HG03469 (cell line): Measurements from ENCODE around the gene SLC16A11.
"Not testable (repeated sequence)": the region's sequence is repeated elsewhere in the genome, so short reads cannot be mapped to it uniquely, and the experiment has no call there.

Experiments used
- ATAC-seq: cut with Tn5 transposase; IDR thresholded peaks from one replicate; pipeline ENCODE4 v1.9.1; 2021; ENCODE audit warnings: mild to moderate bottlenecking, moderate library complexity, moderate number of reproducible peaks; ENCODE audit not compliant: unreplicated experiment

SLC16A11 gene, protein sequence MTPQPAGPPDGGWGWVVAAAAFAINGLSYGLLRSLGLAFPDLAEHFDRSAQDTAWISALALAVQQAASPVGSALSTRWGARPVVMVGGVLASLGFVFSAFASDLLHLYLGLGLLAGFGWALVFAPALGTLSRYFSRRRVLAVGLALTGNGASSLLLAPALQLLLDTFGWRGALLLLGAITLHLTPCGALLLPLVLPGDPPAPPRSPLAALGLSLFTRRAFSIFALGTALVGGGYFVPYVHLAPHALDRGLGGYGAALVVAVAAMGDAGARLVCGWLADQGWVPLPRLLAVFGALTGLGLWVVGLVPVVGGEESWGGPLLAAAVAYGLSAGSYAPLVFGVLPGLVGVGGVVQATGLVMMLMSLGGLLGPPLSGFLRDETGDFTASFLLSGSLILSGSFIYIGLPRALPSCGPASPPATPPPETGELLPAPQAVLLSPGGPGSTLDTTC

DNA sequence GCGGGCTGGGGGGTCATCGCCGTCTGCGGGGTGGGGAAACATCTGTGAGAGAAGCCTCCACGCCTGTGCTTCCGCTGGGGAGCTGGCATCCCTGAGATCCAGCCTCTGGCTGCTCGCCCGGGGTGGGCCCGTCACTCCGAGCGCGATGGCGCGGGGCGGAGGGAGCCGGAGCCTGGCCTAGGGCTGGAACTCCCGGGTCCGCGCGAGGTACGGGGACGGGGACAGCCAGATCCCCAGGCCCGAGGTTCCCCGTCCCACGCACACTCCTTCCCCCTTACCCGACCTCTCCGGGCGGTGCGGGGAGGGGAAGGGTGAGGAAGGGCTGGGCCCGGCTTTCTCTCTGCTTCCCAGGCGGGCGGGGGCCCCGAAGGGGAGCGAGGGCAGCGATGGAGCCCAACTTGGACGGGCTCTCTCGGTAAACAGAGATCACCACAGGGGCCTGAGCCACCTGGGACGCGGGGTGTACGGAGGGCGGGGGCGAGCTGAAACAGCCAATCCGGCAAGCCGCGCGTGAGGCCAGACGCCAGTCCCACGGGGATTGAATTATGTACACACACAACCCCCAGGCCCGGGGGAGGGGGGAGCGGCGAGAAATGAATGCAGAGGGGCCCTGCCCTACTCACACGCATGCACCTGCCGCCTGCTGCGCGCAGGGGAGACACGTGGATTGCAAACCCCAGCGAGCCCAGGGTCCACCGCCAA is at the start of gene SLC16A11:
TSS of gene SLC16A11 (minus strand) at position 596 of the 702 bp plus-strand sequence. CDS start at position 17, 579 bp downstream.
- ATAC-seq = no peak

DNA sequence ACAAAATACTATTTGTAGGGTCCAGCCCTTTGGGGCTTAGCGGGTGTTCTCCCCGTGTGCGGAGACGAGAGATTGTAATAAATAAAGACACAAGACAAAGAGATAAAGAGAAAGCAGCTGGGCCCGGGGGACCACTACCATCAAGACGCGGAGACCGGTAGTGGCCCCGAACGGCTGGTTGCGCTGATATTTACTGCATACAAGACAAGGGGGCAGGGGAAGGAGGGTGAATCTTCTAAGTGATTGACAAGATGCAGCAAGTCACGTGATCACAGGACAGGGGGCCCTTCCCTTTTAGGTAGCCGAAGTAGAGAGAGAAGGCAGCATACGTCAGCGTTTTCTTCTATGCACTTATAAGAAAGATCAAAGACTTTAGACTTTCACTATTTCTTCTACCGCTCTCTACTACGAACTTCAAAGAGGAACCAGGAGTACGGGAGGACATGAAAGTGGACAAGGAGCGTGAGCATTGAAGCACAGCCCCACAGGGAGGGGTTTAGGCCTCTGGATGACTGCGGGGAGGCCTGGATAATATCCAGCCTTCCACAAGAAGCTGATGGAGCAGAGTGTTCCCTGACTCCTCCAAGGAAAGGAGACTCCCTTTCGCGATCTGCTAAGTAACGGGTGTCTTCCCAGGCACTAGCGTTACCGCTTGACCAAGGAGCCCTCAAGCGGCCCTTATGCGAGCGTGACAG is 47.6 kb upstream of the SLC16A11 start:
- ATAC-seq = not testable (repeated sequence)

DNA sequence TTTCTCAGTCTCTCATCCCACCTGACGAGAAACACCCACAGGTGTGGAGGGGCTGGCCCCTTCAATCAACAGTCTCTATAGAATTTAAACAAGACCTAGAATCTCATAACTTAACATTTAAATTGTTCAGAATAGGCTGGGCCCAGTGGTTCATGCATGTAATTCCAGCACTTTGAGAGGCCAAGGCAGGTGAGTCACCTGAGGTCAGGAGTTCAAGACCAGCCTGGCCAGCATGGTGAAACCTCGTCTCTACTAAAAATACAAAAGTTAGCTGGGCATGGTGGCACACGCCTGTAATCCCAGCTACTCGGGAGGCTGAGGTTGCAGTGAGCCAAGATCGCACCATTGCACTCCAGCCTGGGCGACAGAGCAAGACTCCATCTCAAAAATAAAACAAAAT is 45.7 kb upstream of the SLC16A11 start:
- ATAC-seq = not testable (repeated sequence)

DNA sequence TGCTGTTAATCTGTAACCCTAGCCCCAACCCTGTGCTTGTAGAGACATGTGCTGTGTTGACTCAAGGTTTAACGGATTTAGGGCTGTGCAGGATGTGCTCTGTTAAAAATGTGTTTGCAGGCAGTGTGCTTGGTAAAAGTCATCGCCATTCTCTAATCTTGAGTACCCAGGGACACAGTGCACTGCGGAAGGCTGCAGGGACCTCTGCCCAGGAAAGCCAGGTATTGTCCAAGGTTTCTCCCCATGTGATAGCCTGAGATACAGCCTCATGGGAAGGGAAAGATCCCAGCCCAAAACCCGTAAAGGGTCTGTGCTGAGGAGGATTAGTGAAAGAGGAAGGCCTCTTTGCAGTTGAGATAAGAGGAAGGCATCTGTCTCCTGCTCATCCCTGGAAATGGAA is 44.5 kb upstream of the SLC16A11 start:
- ATAC-seq = not testable (repeated sequence)

DNA sequence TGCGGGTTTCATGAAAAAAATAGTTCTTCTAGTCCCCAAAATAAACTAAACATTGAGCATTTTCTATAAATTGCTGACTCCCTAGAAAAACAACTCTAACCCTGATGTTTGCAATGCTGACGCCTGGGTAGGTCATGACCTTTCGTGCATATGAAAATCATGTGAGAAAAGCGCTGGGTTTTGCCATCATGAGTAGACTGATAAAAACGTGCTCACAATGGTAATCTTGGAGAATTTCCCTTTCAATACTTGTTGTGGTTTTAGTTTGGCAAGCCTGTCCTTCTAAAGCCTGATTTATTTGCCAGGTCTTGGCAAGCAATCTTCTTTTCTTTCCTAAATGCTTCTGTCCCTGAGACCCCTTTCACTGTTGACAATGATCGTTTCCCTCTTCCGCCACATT is 40.2 kb upstream of the SLC16A11 start:
- ATAC-seq = no peak

DNA sequence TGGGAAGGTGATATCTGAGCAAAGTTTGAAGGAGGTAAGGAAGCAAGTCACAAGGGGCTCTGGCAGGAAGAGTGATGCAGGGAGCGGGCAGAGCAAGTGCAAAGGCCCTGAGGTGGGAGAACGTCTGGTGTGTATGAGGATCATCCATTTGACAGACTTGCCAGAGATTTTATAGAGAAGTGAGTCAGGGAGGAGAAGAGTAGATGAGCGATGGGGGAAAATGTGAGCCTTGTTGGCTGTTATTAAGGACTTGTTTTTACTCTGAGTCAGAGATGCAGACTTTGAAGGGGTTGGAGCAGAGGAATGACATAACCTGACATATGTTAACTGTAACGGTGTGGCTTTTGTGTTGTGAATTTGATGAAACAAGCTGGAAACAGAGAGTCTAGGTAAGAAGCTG is 39.7 kb upstream of the SLC16A11 start:
- ATAC-seq = no peak

DNA sequence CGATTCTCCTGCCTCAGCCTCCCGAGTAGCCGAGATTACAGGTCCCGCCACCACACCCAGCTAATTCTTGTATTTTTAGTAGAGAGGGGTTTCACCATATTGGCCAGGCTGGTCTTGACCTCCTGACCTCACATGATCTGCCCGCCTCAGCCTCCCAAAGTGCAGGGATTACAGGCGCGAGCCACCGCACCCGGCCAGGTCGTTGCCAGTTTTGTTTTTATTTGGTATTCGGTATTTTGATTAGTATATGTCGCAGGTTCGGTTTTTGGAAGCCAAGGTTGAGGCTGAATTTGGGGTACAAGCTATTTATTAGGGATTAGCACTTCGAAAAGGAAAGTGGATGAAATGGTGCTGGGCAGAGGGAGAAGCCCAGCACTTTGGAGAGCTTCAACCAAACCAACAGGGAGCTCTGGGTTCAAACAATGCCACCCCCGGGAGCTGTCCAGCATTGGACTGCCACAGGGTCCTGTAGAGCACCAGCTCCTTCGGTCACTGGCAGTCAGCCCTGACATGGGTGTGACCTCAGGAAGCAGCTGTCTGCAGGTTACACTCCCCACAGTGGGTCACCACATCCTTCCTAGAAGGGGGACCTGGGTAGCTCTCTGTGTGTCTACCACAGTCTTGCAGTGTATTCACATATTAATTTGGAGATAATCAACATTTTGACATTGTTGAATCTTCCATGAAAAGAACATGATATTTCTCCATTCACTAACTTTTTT is 37.6 kb upstream of the SLC16A11 start:
- ATAC-seq = no peak

DNA sequence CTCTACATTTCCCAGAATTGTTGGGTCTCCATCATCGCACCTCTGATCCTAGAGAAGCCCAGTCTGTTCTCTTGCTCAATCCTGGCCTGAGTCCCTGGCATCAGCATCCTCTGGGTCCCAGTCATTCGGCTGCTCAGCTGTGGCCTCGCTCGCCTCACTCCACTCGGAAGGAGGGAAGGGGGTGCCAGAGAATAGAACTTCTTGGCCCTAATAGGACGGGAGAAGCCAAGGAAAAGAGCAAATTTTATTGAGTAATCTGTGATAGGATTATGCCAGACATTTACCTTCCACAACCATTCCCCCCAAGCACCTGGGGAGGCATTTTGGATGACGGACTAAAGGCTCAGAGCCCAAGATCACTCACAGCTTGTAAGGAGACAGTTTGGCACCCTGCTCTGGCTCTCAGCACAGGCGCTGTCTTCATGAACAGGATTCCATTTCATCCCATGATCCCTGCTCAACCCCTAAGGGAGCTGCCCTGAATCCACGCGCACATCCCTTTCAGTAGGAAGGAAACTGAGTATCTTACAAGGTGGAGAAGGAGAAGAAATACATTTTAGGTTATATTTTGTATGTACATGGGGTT is 36.7 kb upstream of the SLC16A11 start:
- no peak for ATAC-seq

DNA sequence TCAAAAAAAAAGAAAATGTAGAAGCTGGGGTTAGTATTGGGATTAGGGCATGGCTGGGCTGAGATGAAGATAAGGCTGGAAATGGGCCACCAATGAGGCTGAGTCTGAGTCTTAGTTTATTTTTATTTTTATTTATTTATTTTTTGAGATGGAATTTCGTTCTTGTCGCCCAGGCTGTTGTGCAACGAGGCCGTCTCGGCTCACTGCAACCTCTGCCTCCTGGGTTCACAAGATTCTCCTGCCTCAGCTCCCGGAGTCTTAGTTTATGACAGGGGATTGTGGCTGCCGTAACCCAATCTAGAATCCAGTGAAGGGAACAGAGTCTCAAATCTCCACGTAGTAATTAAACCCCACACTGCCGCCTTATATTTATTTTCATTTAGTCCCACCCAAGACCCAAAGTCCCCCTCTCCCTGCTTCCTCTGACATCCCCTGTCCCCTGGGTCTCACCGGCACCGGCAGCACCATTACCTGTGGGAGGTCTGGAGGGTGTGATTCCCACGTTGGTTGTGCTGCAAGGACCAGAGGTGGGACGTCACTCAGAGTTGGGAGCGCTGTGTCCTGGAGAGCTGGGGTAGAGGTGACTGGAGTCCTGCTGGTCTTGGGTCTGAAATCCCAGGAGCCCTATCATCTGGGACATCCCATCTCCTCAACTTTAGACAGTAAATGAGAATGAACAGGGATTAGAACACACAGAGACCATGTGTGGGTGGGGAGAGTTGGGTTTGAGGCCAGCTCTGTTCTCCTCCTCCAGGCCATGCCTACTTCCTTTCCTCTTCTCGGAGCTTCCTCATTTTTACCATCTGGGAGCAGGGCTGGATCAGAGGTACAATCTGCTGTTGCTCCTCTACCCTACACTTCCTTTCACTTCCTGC is 35.9 kb upstream of the SLC16A11 start, which contains the start of gene CLEC10A:
TSS of gene CLEC10A (minus strand) at position 671 of the 875 bp plus-strand sequence. CDS start 1,439 bp downstream, outside the sequence.
- ATAC-seq = no peak

DNA sequence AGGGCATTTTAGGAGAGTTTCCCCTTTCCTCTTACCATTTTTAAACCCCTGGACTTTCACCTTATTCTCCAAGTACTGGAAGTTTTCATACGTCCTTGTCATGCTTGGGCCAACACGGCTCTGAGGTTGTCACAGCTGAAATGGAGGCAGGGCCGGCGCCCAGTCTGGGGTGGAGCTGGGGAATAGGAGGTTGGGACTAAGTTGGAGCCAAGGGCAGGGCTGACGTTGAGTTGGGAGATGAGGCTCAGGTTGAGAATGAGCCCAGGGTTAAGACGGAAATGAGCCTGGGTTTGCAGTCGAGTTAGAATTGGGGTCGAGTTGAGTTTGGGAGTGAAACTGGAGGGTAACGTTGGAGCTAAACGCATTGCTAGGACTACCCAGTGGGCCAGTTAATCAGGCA is 34.8 kb upstream of the SLC16A11 start:
- ATAC-seq = no peak

DNA sequence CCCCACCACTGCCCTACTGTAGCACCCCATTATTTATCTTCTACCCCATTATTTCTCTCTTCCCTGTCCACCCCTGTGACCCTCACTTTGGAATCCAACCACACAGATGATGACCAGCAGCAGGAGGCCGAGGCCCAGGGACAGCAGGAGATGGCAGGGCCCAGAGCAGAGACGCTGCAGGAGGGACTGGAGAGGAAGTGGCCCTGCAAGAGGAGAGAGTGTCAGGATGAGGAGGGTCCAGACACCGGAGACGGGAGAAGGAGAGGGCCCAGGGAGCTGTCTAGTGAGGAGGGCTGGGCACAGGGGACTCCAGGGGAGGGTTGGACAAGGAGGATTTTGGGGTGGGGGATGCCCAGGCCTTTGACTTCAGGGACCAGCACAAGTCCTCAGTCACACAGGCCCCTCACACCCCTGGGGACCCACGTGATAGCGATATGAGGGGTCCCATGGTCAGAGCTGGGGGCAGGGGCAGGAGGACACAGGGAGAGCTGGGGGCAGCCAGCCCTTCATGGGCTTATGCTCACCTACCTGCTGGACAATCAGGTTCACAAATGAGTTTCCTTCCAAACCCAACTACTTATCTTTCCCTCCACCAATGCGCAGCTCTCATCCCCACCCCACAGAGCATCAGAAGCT is 34.1 kb upstream of the SLC16A11 start:
- no peak for ATAC-seq

DNA sequence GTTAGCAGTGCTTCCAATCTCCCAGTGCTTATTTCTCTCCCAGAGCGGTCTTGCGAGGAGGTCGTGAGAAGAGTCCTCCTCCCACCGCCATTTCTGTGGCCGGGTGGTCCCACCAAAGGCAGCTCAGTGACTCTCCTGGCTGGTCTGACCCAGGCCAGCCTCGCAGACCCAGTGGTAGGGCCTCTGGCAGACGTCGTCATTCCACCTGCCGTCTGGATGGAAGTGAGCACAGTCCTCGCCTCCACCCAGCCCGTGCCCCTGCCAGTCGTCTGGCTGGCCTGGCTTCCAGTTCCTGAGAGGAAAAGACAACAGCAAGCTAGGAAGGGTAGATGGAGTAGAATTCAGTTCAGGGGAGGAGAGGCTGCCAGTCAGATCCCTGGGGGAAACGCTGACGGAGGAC is 31.0 kb upstream of the SLC16A11 start:
- no peak for ATAC-seq

DNA sequence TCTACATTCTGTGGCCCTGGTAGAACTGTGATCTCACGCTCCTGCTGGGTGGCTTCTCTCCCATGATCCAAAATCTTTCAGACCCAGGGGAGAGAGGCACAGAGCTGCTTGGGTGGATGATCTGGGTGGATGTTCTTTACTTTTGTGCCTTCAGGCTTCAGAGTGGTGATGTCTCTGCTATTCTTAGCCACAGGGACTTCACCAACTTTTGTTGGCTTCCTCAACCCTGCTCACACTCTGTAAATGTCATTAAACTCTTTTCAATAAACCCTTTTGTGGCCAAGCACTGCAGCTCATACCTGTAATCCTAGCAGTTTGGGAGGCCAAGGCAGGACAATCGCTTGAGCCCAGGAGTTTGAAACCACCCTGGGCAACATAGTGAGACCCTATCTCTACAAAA is 28.5 kb upstream of the SLC16A11 start:
- ATAC-seq = no peak

DNA sequence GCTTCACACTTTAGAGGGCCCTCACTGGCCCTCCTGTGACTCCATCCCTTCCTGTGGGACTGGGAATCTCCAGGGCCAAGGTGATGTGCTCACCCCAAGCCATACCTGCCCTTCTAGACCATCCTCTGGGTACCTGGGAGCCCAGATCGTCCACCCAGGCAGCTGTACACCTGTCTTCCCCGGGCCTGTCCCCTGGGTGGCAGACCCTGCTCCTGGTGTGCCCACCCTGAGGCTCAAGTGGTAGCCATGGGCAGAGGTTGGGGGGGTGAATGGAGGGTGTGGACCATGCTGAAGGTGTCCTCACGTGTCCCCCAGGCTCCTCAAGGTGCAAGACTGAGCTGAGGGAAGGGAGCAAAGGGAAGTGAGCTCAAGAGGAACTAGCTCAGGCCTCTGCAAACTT is 26.8 kb upstream of the SLC16A11 start:
- ATAC-seq = no peak

DNA sequence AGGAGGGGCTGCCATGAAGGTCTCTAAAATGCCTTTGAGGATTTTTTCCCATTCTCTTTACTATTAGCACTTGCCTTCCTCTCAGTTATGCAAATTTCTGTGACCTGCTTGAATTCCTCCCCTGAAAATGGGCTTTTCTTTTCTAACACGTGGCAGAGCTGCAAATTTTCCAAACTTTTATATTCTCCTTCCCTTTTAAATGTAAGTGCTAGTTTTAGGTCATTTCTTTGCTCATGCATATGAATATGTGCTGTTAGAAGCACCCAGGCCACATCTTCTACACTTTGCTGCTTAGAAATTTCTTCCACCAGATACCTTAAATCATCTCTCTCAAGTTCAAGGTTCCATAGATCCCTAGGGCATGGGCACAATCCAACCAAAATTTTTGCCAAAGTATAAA is 24.4 kb upstream of the SLC16A11 start:
- no peak for ATAC-seq

DNA sequence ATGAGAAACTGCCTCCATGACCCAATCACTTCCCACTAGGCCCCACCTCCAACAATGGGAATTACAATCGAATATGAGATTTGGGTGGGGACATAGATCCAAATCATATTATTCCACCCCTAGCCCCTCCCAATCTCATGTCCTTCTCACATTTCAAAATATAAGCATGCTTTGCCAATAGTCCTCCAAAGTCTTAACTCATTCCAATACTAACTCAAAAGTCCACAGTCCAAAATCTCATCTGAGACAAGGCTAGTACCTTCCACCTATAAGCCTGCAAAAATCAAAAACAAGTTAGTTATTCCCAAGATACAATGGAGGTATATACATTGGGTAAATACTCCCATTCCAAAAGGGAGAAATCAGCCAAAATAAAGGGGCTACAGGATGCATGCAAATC is 23.3 kb upstream of the SLC16A11 start:
- no peak for ATAC-seq

DNA sequence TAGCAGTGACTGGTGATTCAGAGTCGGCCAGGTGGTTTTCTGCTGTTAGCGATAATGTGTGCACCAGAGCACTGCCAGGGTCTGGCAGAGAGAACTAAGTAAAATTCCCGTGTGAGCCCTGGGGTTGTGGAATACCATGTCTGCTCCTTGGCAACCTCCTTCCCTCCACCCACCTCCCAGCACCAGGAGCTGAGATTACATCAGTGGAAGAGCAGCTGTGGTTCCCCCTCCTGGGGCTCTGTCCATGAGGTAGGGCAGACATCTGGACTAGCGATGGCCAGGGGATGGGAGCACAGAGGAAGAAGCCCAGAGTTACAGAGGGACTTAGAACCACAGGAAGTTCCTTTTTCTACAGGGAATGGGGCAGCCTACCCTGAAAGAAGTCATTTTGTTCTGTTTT is 20.4 kb upstream of the SLC16A11 start:
- no peak for ATAC-seq

DNA sequence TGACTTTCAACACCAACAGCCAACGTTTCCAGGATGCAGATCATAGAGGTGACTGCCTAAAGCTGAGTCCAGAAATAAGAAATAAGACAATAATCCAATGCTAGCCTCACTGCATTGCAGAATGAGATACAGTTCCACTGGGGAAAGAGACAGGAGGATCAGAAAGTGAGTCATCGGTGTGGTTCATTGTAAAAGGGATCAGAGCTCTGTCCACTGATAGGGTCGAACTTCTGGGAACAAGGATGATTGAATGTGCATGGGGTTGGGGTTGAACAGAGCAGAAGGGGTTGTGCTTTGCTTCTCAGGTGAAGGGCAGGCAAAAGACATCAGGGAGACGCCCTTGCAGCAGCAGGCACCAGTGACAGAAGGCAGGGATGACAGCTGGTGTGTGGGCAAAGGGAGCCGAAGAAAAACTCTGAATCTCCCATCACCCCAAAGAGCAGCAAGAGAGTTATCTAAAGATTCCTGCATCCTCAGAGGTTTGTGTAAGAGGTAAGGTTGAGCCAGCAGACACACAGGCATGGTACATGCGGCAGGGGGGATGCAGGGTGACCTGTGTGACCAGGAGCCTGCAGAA is 19.7 kb upstream of the SLC16A11 start:
- no peak for ATAC-seq
